ENCODE results near the gene LMNA.
"Not testable (repeated sequence)": the region's sequence is repeated elsewhere in the genome, so short reads cannot be mapped to it uniquely, and the experiment has no call there.

The LMNA gene

DNA sequence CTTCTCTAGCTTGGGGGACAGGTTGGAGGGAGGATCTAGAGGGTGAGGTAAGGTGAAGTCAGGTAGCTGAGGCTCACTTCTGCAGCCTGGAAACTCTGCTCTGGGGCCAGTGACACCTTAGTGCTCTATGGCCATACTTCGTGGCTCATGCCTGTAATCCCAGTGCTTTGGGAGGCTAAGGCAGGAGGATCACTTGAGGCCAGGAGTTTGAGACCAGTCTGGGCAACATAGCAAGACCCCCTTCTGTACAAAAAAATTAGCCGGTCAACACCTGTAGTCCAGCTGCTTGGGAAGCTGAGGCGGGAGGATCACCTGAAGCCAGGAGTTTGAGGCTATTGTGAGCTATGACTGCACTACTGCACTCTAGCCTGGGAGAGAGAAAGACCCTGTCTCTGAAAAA, 5.8 kb downstream of the LMNA start:
- in situ Hi-C loops (cut with HindIII; ENCODE audit: low sequenced_read_pairs): no loop called here

DNA sequence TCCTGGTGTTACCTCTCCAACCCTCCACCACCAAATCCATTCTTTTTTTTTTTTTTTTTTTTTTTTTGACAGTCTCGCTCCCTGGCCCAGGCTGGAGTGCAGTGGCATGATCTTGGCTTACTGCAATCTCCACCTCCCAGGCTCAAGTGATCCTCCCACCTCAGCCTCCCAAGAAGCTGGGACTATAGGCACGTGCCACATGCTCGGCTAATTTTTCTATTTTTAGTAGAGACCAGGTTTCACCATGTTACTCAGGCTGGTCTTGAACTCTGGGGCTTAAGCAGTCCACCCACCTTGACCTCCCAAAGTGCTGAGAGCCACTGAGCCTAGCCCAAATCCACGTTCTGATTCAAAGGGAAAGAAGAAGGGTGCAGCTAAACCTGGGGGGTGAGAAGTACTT, 6.5 kb downstream of the LMNA start:
- in situ Hi-C loops (cut with HindIII; ENCODE audit: low sequenced_read_pairs): not testable (repeated sequence)

DNA sequence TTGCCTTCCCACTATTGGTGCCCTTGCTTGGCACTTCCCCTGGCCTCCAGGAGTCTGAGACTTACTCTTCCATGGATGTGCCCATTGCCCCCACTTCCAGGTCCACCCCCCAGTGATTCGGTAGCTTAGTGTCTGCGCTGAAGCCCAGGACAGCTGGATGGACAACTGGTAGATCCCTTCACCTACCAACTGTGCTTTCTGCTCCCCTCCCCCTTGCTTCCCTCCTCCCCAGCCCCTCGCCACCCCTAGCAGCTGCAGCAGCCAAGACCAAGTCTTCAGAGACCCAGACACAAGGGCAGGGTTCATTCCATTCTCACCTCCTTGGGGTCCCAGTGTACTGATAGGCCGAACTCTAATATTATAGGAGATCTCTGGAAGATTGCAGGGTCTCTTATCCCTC, 6.9 kb downstream of the LMNA start:
- in situ Hi-C loops (cut with HindIII; ENCODE audit: low sequenced_read_pairs): no loop called here

DNA sequence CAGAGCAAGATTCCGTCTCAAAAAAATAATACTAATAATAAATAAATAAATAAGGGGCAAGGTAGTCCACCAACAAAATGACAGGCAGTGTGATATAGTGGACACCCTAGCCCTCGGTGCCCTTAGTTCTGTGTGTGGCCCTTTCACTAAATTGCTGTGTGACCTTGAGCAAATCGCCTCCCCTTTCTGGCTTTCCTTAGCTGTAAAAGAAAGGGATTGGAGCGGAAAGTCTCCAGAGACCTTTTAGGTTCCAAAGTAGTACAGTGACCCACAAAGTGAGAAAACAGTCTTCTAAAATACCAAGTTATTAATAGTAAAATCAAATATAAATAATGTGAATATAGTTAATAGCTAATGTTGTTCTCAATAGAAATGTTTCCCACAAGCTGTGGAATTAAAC, 7.6 kb downstream of the LMNA start:
- in situ Hi-C loops (cut with HindIII; ENCODE audit: low sequenced_read_pairs): no loop called here

DNA sequence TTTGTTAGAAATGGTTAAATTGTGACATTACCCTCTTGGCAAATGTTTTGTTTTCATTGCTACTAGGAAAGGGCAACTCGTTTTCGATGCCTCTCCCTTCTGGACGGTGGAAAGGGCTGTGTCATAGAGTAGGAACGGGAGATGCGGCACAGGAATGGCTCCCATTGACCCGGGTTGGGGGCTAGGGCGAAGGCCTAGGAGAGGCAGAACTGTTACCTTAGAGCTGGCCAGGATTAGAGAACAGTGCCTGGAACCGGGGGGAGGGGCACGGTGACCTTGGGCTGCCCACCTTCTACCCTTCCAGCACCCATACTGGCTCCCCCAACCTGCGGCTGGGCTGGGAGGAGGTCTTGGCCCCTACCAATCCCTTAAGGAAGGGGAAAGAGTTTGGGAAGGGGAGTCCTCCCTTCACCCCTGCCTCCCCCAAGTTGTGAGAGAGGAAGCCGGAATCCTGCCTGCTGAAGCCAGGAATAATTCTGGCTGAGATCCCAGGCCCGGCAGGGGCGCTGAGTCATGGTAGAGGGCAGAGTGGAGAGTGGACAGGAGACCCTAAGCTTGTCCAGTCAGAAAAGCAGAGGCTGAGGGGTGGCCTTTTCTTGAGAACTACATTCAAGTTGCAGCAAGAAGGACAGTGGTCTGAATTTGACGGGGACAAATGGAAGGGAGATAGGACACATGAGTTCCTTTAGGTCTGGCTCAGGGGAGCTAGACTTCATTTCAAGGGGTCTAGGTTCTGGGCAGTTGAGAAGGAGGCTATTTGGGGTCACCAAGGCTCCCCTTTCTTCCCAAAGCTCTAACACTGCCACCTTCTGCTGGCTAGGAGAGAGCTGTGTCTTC, 8.2 kb downstream of the LMNA start:
- in situ Hi-C loops (cut with HindIII; ENCODE audit: low sequenced_read_pairs): no loop called here

DNA sequence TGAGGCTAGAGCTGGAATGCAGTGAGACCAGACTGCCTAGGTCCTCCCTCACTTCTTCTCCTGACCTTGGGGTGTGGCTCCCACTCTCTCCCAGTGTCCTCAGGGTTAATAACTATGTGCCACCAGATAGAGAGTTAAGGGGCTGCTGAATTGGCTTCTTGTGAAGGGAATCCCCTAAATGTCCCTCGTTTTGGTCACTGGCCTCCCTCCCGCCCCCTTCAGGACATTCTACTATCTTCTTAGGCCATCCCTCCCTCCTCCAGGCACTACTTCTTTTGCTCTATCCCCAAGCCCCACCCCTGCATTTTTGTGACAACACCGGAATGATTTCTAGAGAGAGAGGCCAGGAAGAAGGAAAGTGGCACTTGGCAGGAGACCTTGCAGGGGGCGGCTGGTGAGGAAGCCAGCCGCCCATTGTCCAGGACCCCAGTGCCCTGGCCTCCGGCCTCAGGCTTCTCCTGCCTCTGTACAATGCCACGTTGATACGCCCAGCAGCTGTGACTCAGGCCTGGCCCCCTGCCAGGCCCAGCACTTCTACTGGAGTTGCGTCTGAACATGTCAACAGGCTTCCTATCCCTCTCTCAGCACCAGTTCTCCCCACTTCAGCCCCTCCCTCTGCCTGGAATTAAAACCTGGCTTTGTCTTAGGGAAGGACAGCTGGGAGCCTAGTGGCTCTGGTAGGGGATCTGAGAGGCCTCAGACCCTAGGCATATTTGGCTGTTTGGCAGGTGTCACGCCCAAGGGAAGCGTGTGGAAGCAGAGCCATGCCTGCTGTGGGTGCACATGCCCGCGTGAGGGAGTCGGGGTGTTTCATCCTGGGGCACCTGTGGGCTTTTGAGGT, 9.1 kb downstream of the LMNA start:
- in situ Hi-C loops (cut with HindIII; ENCODE audit: low sequenced_read_pairs): no loop called here

DNA sequence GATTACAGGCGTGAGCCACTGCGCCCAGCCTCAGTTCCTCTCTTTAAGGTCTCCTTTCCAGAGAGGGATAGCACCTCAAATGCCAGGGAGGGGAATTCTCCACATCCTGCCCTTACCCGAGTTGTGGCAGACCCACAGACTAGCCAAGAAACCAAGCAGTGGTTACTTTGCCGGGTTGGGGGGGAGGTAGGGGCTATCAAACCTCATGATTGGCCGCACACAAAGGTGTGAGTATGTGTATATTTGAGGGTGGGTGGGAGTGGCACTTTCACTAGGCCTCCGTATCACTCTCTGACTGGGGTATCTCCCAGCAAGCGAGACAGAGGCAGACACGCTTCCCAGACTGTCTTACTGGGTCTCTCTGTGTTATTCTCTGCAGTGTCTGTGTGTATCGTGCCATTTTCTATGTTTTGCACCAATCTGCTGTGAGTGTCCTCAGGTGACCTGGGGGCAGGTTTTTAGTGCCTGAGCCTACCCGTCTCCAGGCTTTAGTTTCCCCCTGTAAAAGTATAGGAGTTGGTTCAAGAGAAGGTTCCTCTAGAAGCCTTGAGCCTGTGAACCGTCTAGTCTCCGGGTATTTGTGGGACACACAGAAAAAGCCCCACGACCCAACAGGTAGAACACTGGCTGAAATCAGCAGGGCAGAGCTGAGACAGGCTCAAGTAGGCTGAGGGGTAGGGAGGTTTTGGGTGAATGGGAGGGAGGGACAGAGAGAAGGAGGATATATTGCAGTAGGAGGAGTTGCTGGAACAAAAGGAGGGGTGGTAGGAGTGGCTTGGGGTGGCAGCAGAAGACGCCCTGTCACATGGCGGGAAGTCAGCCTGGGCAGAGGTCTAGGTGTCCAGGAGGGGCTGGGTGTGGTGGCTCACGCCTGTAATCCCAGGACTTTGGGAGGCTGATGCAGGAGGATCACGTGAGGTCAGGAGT, 10.3 kb downstream of the LMNA start:
- in situ Hi-C loops (cut with HindIII; ENCODE audit: low sequenced_read_pairs): no loop called here

DNA sequence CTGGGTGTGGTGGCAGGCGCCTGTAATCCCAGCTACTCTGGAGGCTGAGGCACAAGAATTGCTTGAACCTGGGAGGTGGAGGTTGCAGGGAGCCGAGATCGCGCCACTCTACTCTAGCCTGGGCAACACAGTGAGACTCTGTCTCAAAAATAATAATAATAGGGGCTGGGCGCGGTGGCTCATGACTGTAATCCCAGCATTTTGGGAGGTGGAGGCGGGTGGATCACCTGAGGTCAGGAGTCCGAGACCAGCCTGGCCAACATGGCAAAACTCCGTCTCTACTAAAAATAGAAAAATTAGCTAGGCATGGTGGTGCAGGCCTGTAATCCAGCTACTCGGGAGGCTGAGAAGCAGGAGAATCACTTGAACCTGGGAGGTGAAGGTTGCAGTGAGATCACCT, 11.0 kb downstream of the LMNA start:
- in situ Hi-C loops (cut with HindIII; ENCODE audit: low sequenced_read_pairs): not testable (repeated sequence)

DNA sequence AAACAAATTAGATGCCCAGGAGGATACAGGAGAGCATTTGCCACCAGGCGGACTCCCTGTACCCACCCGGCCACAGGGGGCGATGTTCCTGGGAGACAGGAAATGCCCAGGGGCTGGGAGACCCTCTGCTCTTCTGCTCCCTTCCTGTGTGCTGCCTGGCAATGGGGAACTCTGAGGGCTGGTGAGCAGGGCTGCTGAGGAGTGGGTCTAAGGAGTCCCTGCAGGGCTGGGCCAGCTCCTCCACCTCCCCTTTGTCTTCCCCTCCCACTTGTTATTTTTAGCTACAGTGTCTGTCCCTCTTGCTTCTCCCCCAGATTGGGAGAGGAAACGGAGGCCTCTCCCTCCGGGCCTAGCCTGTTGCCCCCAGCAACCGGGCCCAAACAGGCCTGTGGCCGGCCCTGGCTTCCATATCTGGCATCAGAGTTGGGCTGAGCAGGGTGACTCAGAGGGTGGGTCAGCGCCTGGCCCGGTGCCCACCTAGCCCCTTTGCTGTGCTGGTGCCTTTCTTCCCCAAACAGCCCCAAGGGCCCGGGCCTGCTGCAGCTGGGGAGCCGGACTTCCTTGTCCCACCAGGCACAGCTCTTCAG, 11.6 kb downstream of the LMNA start:
- in situ Hi-C loops (cut with HindIII; ENCODE audit: low sequenced_read_pairs): no loop called here

DNA sequence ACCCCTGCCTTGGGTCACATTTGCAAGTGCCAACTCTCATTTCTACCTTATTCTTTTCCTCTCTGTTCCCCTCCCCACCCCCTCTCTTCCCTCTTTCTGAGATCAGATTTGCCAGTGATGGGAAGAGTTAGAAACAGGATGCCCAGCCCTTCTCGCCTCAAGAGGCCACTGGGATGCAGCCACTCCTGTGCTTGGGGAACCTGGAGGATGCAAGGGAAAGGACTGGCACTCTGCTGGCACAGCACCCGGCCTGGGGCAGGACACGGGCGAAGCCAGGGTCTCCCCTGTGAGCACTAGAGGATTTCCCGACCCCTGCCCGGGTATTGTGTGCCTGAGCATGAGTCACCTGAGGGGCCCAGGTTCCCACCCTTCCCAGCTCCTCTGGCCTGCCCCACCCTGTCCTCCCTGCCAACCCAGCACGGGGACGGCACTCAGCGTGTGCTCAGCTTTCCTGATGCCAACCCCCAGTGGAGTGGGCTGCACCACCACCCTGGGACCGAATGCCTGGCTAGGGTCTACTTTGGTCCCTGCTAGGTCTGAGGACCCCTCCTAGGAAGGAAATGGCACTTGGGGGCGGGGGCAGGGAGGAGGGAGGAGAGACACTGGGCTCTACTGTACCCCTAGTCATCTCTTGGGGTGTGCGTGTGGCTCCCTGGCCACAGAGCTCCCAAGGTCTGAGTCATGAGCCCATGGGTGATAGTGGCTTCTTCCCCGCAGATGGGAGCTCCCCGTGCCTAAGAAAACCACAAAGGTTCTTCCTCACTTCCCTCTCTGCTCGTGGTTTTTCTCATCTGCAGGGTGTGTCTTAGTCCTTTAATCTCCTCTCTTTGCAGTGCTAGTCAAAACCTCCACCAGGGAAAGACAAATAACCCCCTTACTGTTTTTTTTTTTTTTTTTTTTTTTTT, 12.4 kb downstream of the LMNA start:
- in situ Hi-C loops (cut with HindIII; ENCODE audit: low sequenced_read_pairs): no loop called here

DNA sequence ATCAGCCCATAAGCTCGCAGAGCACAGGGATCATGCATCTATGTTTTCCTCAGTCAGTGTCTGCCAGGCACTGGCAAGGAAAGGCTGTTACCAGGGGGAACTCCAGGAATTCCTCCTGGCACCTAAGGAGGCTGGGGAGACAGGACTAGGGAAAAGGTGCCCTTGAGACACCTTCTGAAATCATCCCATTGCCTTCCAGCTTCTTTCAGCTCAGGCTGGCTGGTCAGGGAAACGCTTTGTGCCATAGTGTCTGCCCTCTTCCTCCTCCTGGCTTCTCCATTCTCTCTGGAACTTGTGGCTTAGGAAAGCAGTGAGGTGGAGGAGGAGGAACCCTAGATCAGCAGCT, 13.8 kb downstream of the LMNA start:
- in situ Hi-C loops (cut with HindIII; ENCODE audit: low sequenced_read_pairs): no loop called here

DNA sequence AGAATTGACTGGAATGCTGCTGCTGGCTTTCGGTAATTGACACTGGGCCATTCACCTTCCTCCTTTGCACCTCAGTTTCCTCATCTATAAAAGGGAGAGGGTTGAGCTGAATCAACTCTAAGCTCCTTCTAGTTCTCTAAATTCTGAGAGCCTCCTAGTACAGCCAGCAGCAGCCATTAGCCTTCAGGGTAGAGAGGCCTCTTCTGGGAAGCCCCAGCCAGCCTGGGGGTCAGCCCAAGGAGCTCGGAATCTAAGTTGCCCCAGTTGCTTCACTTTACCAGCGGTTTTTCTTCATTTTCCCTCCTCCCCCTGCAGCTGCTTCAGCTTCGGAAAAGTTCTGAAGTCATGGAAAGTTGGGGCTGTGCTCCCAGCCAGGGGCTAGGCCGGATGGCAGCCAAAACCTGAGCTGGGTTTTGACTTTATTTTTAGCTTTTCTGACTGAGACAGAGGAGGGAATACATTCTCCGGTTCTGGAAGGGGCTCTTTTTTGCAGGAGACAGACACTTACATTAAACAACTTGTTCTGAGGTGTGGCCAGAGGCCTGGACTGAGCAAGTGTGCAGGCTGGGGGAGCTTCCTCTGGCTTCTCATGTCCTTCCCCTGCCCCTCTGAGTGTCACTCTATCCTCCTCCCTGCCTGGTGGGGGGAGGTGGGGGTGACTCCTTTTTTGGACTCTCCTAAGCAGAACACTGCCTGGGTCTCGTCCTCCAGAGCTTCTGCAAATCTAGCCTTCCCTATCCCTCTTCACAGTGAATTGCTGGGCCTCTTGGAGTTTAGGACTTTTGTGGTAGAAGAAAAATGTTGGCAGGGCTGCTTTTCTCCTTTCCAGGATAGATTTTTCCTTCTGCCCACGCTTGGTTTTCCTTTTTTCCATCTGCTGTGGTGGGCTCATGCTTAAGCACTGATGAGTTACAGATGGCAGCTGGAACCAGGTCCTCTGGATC, 14.4 kb downstream of the LMNA start:
- in situ Hi-C loops (cut with HindIII; ENCODE audit: low sequenced_read_pairs): no loop called here

DNA sequence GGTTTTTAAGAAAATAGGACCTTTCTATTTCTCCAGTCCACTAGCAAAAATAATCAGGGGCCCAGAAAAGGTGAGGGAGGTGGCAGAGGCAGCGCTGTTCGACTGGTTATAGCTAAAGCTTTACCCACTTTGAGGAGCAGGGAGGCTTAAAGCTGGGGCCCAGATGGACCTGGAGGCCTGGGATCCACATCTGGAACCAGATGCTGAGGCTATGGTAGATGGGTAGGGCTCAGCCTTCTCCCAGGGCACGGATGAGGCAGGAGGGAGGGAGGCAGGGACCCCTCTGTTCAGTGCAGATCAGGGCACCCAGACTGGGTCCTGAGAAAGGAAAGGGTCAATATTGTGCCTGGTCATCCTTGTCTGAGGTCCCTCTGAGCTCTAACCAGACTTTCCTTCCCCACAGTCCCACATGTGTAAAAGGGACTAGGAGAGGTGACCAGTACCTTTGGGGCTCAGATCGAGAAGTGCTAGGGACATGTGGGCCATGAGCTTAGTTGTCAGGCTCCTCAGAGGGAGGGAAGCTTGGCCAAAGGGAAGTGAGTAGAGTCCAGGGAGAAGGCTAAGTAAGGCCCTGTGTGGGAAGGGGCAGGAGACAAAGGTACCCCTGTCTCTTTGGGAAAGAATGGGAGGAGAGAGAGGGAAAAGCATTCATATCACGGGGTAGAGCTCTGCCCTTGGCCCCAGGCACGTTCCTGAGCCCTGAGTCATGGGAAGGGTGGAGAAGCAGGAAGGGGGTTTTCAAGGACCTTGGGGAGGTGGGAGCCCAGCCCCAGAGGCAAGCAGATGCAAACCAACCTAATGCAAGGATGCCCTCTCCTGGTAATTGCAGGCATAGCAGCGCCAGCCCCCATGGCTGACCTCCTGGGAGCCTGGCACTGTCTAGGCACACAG, 15.4 kb downstream of the LMNA start:
- in situ Hi-C loops (cut with HindIII; ENCODE audit: low sequenced_read_pairs): no loop called here

DNA sequence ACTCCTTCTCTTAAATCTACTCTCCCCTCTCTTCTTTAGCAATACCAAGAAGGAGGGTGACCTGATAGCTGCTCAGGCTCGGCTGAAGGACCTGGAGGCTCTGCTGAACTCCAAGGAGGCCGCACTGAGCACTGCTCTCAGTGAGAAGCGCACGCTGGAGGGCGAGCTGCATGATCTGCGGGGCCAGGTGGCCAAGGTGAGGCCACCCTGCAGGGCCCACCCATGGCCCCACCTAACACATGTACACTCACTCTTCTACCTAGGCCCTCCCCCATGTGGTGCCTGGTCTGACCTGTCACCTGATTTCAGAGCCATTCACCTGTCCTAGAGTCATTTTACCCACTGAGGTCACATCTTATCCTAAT, 16.0 kb downstream of the LMNA start:
- in situ Hi-C loops (cut with HindIII; ENCODE audit: low sequenced_read_pairs): no loop called here

DNA sequence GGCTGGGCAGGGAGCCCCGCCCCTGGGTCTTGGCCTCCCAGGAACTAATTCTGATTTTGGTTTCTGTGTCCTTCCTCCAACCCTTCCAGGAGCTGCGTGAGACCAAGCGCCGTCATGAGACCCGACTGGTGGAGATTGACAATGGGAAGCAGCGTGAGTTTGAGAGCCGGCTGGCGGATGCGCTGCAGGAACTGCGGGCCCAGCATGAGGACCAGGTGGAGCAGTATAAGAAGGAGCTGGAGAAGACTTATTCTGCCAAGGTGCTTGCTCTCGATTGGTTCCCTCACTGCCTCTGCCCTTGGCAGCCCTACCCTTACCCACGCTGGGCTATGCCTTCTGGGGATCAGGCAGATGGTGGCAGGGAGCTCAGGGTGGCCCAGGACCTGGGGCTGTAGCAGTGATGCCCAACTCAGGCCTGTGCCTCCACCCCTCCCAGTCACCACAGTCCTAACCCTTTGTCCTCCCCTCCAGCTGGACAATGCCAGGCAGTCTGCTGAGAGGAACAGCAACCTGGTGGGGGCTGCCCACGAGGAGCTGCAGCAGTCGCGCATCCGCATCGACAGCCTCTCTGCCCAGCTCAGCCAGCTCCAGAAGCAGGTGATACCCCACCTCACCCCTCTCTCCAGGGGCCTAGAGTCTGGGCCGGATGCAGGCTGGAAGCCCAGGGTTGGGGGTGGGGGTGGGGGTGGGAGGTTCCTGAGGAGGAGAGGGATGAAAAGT, 20.4 kb downstream of the LMNA start:
- in situ Hi-C loops (cut with HindIII; ENCODE audit: low sequenced_read_pairs): no loop called here

DNA sequence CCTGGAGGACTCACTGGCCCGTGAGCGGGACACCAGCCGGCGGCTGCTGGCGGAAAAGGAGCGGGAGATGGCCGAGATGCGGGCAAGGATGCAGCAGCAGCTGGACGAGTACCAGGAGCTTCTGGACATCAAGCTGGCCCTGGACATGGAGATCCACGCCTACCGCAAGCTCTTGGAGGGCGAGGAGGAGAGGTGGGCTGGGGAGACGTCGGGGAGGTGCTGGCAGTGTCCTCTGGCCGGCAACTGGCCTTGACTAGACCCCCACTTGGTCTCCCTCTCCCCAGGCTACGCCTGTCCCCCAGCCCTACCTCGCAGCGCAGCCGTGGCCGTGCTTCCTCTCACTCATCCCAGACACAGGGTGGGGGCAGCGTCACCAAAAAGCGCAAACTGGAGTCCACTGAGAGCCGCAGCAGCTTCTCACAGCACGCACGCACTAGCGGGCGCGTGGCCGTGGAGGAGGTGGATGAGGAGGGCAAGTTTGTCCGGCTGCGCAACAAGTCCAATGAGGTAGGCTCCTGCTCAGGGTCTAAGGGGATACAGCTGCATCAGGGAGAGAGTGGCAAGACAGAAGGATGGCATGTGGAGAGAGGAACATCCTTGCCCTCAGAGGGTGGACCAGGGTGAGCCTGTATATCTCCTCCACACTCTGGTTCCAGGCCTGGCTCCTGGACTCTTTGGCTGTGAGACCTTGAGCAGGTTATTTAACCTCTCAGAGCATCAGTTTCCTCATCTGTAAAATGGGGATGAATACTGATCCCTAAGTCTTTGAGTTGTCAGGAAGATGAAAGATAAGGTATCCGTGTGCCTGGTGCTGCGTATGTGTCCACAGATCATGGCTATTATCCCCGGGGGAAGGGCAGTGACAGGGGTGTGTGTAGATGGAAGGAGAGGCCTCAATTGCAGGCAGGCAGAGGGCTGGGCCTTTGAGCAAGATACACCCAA, 21.7 kb downstream of the LMNA start:
- in situ Hi-C loops (cut with HindIII; ENCODE audit: low sequenced_read_pairs): no loop called here
